GM12878 (cell line): Measurements from ENCODE around the gene JAKMIP1. TPM values are rescaled to one million over a fixed set of nuclear protein-coding genes. Genes with fewer than 3 reads are reported as not detected.

Experiments used
- ATAC-seq: fragments of 200-7000 bp; cut with Tn5 transposase; 3 replicates; pipeline ENCODE4 v1.9.1; 2020; ENCODE audit warnings: mild to moderate bottlenecking, moderate library complexity
- BruUV-seq: library from RNA; stranded (reverse); fragments of 400-500 nt; replicated peaks from 2 replicates; lab custom pipeline; 2021; lab: Mats Ljungman, UMichigan
- CTCF ChIA-PET: fragments of 300-600 bp; sonication (Branson Sonifier 250); formaldehyde crosslinking; extraction: SDS; loops from one replicate; lab custom pipeline; 2021; ENCODE audit warnings: inconsistent platforms; lab: Yijun Ruan, JAX
- POLR2A ChIA-PET: fragments of 350-600 bp; formaldehyde crosslinking; extraction: SDS; loops from one replicate; lab custom pipeline; 2021; ENCODE audit warnings: inconsistent platforms; lab: Charles Lee
- RAD21 ChIA-PET: fragments of 300-600 bp; sonication (Branson Sonifier 250); formaldehyde crosslinking; loops from one replicate; lab custom pipeline; 2023; ENCODE audit warnings: antibody characterized with exemption; ENCODE audit not compliant: unreplicated experiment; lab: Charles Lee
- SMC1A ChIA-PET: fragments of 300-600 bp; sonication (Branson Sonifier 250); formaldehyde crosslinking; loops from one replicate; lab custom pipeline; 2023; ENCODE audit not compliant: unreplicated experiment, uncharacterized antibody; lab: Charles Lee
- DNase-seq: peaks from one replicate; pipeline ENCODE4 v3.0.0-alpha.2; 2011; ENCODE audit warnings: low read depth, low spot score
- FAIRE-seq: peaks from 3 replicates; lab custom pipeline; 2011; peaks lifted over from hg19 to GRCh38; lab: Jason Lieb, UNC
- H2AFZ ChIP-seq: 2 replicates; pipeline ENCODE4 v1.6.0; 2011; ENCODE audit warnings: low read depth, low read length, control low read depth; ENCODE audit not compliant: control insufficient read depth
- H3K27ac ChIP-seq: 2 replicates; pipeline ENCODE4 v1.5.1; 2011; ENCODE audit warnings: control low read depth; ENCODE audit not compliant: control insufficient read depth, insufficient read depth
- H3K27me3 ChIP-seq, 2 experiments: replicated peaks in 1 of 2; 2 replicates each; pipeline versions ENCODE4 v1.6.0 to v1.6.1; 2011; ENCODE audit warnings: low read length in 1 of 2; ENCODE audit not compliant: control insufficient read depth in 2 of 2, insufficient read depth in 2 of 2
- H3K36me3 ChIP-seq, 2 experiments: 2 replicates each; pipeline ENCODE4 v1.5.1; 2011; ENCODE audit warnings: low read length in 1 of 2; ENCODE audit not compliant: control insufficient read depth in 2 of 2, insufficient read depth in 2 of 2
- H3K4me1 ChIP-seq: 2 replicates; pipeline ENCODE4 v1.6.1; 2011; ENCODE audit warnings: mild to moderate bottlenecking, low read length, moderate library complexity, mixed read lengths; ENCODE audit not compliant: control insufficient read depth, insufficient read depth
- H3K4me2 ChIP-seq: 2 replicates; pipeline ENCODE4 v1.6.0; 2011; ENCODE audit warnings: control low read depth; ENCODE audit not compliant: control insufficient read depth, insufficient read depth
- H3K4me3 ChIP-seq: fragments of 200-600 bp; sonication (generic); 2 replicates; pipeline ENCODE4 v1.5.1; 2016
- H3K79me2 ChIP-seq: 2 replicates; pipeline ENCODE4 v1.6.0; 2011; ENCODE audit warnings: low read length; ENCODE audit not compliant: control insufficient read depth, insufficient read depth
- H3K9ac ChIP-seq: 2 replicates; pipeline ENCODE4 v1.8.0; 2011; ENCODE audit warnings: low read length, control low read depth, mixed read lengths; ENCODE audit not compliant: control insufficient read depth, insufficient read depth
- H3K9me3 ChIP-seq: replicated peaks from 3 replicates; pipeline ENCODE4 v1.5.1; 2011; ENCODE audit warnings: mild to moderate bottlenecking, low read length; ENCODE audit not compliant: control insufficient read depth, insufficient read depth
- H4K20me1 ChIP-seq: 2 replicates; pipeline ENCODE4 v1.6.0; 2011; ENCODE audit not compliant: control insufficient read depth, insufficient read depth
- CBFB ChIP-seq: IDR thresholded peaks from 2 replicates; pipeline ENCODE4 v1.6.1; 2016; ENCODE audit warnings: antibody characterized with exemption, low read depth
- CBX5 ChIP-seq: sonication (generic); IDR thresholded peaks from 2 replicates; pipeline ENCODE4 v1.6.1; 2016; ENCODE audit warnings: low read depth, moderate library complexity, mild to moderate bottlenecking, inconsistent platforms
- MXI1 ChIP-seq: fragments of 150-350 bp; IDR thresholded peaks from 2 replicates; pipeline ENCODE4 v1.6.1; 2011; ENCODE audit warnings: low read depth, mild to moderate bottlenecking, inconsistent platforms, low read length, improper control_type of control experiment
- RFX5 ChIP-seq: IDR thresholded peaks from 2 replicates; pipeline ENCODE4 v1.6.1; 2011; ENCODE audit warnings: low read depth, low read length, improper control_type of control experiment
- SIN3A ChIP-seq: IDR thresholded peaks from 2 replicates; pipeline ENCODE4 v1.6.1; 2012; ENCODE audit warnings: low read depth, low read length, improper control_type of control experiment
- SRF ChIP-seq, 2 experiments: IDR thresholded peaks; 2 replicates each; pipeline ENCODE4 v1.6.1; 2011; ENCODE audit warnings: low read depth in 2 of 2, low read length in 2 of 2, mild to moderate bottlenecking in 1 of 2, moderate library complexity in 1 of 2
- STAT3 ChIP-seq: IDR thresholded peaks from 2 replicates; pipeline ENCODE4 v1.6.1; 2011; ENCODE audit warnings: low read depth, low read length, improper control_type of control experiment
- ZNF687 ChIP-seq: fragments of 450-650 bp; IDR thresholded peaks from 2 replicates; pipeline ENCODE4 v1.6.1; 2017; ENCODE audit warnings: mild to moderate bottlenecking, moderate library complexity
- WGBS: methylation state at CpG from one replicate; pipeline ENCODE4 v1.1.6; 2016; ENCODE audit warnings: low lambda C conversion rate; ENCODE audit not compliant: insufficient replicate concordance, insufficient coverage; ENCODE audit errors: missing lambda C conversion rate; 5-methylcytosine and 5-hydroxymethylcytosine counted together
- in situ Hi-C: fragments of 300-500 bp; cut with MboI; formaldehyde crosslinking; loops from 9 replicates; pipeline ENCODE4 v1.14.3; 2018; ENCODE audit warnings: mixed read lengths
- intact Hi-C: fragments of 100-400 bp; cut with micrococcal nuclease; formaldehyde crosslinking; loops from one replicate; pipeline ENCODE4 v1.14.2; 2022; ENCODE audit not compliant: unreplicated experiment
- polyA plus RNA-seq, 11 experiments: library from polyadenylated mRNA; depleted of rRNA in 4 of 11; unstranded in 6 of 11; stranded (reverse) in 5 of 11; fragments of >200 nt; fragmentation: Nextera tagmentation in 4 of 11; fragmentation: Illumina TruSeq in 1 of 11; extraction: Ambion mirVana in 4 of 11; extraction: Trizol in 1 of 11; gene quantifications; 1 replicate in 1 of 11; 2 replicates in 10 of 11; pipeline versions ENCODE4 v1.2.1 to v1.2.3, GENCODE V29; 2011 to 2016; ENCODE audit warnings: inconsistent platforms in 2 of 11, missing spikeins in 2 of 11, low read depth in 1 of 11
- total RNA-seq, 4 experiments: library from RNA; depleted of rRNA in 3 of 4; stranded (reverse); fragments of >200 nt in 3 of 4; fragmentation: Illumina TruSeq in 1 of 4; extraction: Trizol in 1 of 4; gene quantifications; 2 replicates each; pipeline versions ENCODE4 v1.2.1 to v1.2.3, GENCODE V29; 2013 to 2021
- TF ChIP-seq, protein P1 (sequence below): IDR thresholded peaks from 2 replicates; pipeline ENCODE4 v1.6.1; 2011; ENCODE audit warnings: borderline replicate concordance, low read depth, mild to moderate bottlenecking, moderate library complexity, mixed read lengths, low read length; ENCODE audit not compliant: insufficient read depth; ENCODE audit errors: extremely low read length
- TF ChIP-seq, protein P2 (sequence below): fragments of 450-650 bp; IDR thresholded peaks from 2 replicates; pipeline ENCODE4 v1.6.1; 2017; ENCODE audit warnings: borderline replicate concordance

The JAKMIP1 gene
- total and polyA plus RNA-seq, 10 of the 15 experiments (the other 5 are each of a cell fraction or from before 2014, with no cell fraction given): 0.52 to 16.7 (median 12.3) TPM

DNA sequence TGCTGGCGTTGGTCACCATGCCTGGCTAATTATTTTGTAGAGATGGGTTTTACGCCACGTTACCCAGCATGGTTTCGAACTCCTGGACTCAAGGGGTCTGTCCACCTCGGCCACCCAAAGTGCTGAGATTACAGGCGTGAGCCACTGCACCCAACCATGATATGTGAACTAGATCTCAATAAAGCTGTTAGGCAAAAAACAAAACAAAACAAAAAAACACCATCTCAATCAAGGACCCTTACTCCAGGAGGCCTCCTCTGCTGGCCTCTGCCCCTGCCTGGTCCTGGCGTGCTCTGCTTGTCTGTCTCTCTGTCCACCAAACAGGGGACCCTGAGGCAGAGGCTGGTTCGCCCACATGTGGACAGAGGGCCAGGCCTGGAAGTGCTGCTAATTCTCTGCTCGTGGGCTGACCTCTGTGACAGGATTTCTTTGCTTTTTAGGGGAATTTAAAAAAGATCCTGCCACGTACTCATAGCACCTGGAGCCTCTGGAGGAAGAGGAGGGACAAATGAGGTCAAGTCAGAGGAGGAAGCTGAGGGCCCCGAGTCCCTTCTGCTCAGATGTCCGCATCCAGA lies 36.6 kb upstream of the JAKMIP1 start (continued):
- TF ChIP-seq, protein P1, sequence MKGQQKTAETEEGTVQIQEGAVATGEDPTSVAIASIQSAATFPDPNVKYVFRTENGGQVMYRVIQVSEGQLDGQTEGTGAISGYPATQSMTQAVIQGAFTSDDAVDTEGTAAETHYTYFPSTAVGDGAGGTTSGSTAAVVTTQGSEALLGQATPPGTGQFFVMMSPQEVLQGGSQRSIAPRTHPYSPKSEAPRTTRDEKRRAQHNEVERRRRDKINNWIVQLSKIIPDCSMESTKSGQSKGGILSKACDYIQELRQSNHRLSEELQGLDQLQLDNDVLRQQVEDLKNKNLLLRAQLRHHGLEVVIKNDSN: no peak
- TF ChIP-seq CBFB: no peak

- H3K36me3 ChIP-seq: no peaks in the 10 kb centered on the region
- TF ChIP-seq CBX5 (no peak), RFX5 (no peak), MXI1 (no peak), SRF (IDR thresholded peaks at IDR 0.05; ENCODE audit: low read depth in 2 of 2, low read length in 2 of 2) (no peak), ZNF687 (no peak), STAT3 (no peak), SIN3A (no peak)
- TF ChIP-seq, protein P2, sequence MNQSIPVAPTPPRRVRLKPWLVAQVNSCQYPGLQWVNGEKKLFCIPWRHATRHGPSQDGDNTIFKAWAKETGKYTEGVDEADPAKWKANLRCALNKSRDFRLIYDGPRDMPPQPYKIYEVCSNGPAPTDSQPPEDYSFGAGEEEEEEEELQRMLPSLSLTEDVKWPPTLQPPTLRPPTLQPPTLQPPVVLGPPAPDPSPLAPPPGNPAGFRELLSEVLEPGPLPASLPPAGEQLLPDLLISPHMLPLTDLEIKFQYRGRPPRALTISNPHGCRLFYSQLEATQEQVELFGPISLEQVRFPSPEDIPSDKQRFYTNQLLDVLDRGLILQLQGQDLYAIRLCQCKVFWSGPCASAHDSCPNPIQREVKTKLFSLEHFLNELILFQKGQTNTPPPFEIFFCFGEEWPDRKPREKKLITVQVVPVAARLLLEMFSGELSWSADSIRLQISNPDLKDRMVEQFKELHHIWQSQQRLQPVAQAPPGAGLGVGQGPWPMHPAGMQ: no peak
- TF ChIP-seq, all 136 proteins: peak for 0
- FAIRE-seq (no peak), ATAC-seq (no peak), DNase-seq (no peak)
- BruUV-seq: no TSS peak
- Histone ChIP-seq H3K4me3 (no peak overlapping the region), H3K27ac (no peak overlapping the region), H3K4me1 (no peaks in the 10 kb centered on the region), H4K20me1 (no peaks in the 10 kb centered on the region), H3K9me3 (no peaks in the 10 kb centered on the region), H2AFZ (no peak overlapping the region), H3K79me2 (no peaks in the 10 kb centered on the region), H3K27me3 (no peaks in the 10 kb centered on the region; a peak in 2 of 4 replicates), H3K9ac (no peak overlapping the region), H3K4me2 (no peak overlapping the region)
- intact Hi-C loops (no loop called here), in situ Hi-C loops (no loop called here)
- 57% methylated on average over 17 of the region's 17 CpGs for WGBS
- ChIA-PET RAD21 (no interaction called here), POLR2A (no interaction called here), SMC1A (no interaction called here), CTCF (no interaction called here)
These were observed 35.7 kb upstream of the JAKMIP1 start for GRCh38 chr4:6235901-6236640.
